ENCODE measurements around the gene GGT7.

DNA sequence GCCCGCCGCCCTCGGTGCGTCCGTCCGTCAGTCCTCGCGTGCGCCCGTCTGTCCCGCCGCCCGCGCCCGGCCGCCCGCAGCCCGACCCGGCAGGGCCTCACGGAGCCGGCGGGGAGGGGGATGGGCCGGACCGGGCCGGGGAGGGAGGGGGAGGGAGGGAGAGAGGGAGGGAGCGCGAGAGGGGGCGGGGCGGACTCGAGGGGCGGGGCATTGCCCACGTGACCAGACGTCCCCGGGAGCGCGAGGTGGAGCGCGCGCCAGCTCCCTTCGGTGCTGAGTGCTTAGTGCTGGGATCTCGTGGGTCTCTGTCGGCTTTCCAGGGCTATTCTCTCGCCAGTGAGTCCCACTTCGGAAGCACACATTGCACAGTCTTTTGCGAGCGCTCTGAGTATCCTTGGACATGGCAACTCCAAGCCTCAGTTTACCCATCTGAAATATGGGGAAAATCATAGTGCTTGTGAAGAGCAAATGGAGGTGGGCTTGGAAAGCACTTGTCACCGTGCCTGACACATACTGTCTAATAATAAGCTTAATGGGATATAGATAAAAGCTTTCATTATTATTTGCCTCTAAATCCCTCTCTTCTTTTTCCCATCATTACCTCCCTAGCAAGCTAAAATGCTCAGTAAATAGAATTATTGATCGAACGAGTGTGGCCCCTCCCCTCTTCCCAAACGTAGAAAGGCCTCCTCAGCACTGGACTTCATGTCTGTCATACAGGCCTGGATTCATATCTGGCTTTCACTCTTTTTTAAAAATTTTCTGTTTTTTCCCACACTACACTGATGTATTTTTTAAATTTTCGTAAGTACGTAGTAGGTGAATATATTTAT lies 46.9 kb downstream of the GGT7 start, which contains the start of gene NCOA6:
- TF ChIP-seq, protein P1, sequence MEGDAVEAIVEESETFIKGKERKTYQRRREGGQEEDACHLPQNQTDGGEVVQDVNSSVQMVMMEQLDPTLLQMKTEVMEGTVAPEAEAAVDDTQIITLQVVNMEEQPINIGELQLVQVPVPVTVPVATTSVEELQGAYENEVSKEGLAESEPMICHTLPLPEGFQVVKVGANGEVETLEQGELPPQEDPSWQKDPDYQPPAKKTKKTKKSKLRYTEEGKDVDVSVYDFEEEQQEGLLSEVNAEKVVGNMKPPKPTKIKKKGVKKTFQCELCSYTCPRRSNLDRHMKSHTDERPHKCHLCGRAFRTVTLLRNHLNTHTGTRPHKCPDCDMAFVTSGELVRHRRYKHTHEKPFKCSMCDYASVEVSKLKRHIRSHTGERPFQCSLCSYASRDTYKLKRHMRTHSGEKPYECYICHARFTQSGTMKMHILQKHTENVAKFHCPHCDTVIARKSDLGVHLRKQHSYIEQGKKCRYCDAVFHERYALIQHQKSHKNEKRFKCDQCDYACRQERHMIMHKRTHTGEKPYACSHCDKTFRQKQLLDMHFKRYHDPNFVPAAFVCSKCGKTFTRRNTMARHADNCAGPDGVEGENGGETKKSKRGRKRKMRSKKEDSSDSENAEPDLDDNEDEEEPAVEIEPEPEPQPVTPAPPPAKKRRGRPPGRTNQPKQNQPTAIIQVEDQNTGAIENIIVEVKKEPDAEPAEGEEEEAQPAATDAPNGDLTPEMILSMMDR (conservative IDR thresholded peaks at IDR 0.05) = no peak
- no peak for TF ChIP-seq EZH2 (IDR thresholded peaks at IDR 0.05; ENCODE audit: low read depth)
